Myocyte (in vitro differentiated cells): Measurements from ENCODE around the gene FOXP1. TPM values are rescaled to one million over a fixed set of nuclear protein-coding genes. Genes with fewer than 3 reads are reported as not detected.
A peak's percentile ranks its signal among the peaks of the same experiment; 100 is the strongest.

Experiments
- DNase-seq: peaks from one replicate; pipeline ENCODE4 v3.0.0-alpha.2; 2012; ENCODE audit warnings: low read depth
- total RNA-seq: library from RNA; depleted of rRNA; stranded (reverse); fragments of >200 nt; gene quantifications from 2 replicates; pipeline ENCODE4 v1.2.3, GENCODE V29; 2014

FOXP1 gene
- total RNA-seq, 1 donor from 2014 or later = 28.8 TPM

DNA sequence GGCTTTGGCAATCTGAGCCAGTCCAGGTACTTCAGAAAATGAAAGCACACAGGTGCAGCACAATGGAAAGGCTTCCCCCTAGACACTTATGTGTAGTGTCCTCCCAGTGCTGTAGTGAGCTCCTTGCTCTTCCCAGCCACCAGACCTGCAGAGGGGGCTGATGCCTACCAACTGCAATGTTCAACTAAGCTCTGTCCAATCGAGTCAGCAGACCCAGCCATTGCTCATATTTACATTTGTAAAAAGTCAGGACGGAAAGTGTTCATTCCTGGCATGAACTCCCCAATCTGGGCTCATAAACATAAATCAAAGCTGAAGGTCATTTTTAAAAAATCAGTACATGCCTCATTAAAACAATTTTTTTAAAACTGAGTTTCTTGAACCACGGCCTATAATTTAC lies 73.0 kb downstream of the FOXP1 start:
- DNase-seq = peak; percentile 20

DNA sequence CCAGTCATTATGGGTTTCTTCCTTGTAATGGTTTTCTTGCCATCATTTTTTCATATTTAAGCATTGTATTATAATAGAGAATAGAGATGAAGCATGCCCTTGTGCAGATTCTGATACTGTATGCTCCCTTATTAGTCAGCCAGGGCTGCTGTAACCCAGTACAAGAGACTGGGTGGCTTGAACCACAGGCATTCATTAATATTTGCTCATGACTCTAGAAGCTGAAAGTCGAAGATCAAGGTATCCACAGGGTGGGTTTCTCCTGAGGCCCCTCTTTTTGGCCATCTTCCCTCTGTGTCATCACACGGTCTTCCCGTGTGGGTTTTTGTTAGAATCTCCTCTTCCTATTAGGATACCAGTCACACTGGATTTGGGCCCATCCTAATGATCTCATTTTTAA lies 74.5 kb downstream of the FOXP1 start:
- no peak for DNase-seq

DNA sequence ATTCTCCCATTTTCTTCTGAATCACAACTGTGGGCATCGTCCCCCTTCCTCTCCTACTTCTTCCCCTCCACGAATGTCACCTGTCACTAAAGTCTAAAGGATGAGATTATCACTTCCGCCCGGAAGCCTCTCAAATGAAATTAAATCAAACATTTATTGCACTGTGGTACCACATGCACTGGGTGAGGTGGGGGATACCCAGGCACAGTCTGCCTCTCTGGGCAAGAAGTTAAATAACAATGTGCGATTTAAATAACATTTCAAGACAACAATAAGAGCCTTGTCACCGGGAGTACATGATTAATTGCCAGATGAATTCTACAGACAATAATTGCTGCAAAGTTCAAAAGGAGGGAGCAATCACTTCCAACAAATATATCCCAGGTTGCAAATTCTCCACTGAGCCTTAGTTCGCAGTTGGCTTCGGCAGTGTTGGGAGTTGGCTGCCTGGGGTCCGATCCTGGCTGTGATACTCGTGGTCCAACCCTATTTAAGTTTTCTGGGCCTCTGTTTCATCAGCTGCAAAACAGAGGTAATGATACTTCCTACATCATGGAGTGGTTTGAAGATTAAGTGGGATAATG lies 77.7 kb downstream of the FOXP1 start:
- DNase-seq = no peak

DNA sequence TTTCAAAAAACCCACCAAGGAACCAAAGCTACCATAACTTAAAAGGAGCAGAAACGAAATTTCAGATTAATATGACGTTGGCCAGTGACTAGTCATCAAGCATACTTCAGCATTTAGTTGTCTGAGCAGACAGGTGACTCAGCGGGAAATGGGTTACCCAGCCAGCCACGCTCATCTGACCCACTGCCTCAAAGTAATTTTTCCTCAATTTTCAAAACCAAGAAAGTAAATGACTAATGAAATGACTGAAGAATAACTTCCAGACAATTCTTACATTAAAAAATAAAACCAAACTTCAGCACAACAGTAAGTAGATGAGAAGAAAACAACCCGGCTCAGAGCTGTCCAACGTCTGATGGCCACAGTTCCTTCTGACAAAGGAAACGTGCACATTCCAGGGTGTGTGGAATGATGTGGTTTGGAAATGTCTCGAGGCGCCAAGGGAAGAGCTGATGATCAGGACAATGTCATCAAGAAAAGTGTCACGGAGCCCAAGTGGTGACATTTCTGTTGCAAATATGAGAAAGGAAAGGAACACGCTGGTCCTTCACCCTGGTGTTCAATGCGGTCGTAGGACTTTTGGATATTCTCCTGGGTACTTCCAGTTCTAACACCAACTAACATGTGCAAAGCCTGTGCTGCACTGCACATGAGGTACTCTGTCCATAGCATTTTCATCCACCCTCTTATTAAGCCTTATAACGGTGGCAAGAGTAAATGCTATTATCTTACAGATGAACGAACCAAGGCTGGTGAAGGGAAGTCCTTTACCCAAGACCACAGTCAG lies 79.1 kb downstream of the FOXP1 start:
- DNase-seq = peak; percentile 70

DNA sequence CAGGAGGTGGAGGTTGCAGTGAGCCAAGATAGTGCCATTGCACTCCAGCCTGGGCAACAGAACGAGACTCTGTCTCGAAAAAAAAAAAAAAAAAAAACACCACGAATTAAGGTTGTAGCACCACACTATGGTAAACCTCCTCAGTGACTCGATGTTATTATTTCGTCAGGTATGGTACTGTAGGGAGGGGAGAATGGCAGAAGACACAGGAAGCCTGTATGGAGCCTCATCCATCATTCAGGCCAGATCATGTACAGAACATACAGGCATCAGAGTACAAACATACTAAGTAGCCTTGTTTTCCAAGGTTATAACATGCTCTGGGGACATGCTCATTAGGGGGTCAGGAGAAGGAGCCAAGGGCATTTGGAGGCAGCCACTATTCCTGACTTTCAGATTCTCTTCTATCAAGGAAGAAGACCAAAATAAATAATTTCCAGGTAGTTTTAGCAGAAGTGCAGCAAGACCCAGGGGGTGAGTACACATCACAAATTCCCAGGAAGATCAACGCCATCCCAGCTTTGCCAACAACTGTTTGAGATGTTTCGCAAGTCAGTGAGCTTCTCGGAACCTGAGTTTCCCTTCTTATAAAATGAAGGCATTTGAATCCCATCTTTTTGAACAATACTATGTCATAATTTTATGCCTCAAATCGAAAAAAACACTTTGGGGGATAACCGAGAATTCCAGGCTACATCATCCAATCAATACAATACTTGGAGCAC lies 79.8 kb downstream of the FOXP1 start:
- peak; percentile 40 for DNase-seq

DNA sequence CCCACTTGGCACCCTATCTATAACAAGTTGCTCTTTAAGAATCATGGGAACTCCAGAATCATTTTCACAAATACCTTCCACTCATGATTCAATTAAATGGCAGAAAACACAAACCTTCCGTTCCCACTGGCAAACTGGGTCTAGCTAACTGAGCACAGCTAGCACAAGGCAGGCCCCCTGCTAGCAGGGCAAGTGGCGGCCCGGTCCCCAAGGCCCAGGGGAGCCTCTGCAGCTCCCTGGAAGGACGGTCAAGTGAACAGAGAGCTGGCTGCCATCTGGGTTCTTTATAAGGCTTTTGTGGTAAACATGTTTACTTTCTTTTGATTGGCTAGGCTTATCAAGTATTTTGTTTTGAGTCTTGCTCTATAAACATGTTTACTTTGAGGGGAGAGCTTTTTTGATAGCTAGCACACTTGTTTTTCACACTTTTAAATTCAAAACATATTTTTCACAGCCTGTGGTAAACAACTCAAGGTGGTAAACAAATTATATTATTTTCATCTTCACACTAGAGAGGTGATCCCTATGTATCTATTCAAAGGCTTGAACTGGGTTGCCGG lies 81.4 kb downstream of the FOXP1 start:
- DNase-seq = no peak

DNA sequence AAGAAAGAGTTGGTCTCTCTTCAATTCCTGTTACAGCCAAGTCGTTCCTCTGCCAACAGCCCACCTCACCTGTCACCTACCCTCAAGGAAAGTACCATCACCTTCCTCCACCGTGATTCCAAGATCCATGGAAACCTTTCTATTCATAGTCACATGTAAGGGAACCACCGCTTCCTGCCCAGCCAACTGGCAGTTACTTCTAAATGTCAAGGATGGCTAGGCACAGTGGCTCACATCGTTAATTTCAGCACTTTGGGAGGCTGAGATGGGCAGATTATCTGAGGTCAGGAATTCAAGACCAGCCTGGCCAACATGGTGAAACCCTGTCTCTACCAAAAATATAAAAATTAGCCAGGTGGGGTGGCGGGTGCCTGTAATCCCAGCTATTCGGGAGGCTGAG lies 82.8 kb downstream of the FOXP1 start:
- DNase-seq = no peak

DNA sequence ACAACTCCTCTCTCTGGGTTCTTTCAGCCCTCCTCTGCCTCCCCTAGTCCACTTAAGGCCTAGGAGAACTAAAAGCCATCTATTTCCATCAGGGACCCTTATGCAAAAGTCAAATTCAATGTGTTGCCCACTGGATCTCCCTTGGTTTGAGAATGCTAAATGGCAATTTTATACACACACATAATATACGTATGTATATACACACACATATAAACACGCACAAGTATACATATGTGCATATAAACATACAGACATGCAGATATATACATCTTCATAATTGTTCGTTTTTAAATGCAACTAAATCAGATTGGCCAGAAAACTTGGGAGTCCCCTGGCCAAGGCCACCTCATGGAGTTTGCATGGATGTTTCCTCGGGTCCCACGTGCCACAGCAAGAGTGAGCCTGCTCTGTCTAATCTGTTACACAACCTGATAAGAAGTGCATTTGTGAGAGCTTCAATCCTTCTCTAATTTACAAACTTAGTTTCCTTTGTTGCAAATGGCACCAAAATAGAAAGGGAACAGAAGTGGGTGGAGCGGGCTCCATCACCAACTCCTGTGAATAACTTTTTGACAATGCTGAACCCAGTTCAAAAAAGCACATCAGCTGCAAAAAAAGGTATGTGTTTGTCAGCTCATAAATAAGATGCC lies 84.2 kb downstream of the FOXP1 start:
- DNase-seq = no peak

DNA sequence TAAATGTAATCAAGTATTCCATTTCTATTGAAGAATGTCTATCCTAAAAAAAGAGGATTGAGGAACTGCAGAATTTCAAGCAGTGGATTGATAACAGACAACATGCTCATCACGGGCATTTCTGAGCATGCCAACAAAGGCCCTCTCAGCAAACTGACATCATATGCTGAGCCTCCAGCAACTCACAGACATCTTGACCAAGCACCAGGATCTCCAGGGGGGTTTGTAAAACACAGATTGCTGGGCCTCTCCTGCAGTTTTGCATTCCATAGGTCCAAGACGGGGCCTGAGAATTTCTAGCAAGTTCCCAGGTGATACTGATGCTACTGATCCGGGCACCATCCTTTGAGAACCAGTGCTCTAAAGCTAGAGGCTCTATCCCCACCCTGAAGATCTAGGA lies 85.0 kb downstream of the FOXP1 start:
- DNase-seq = no peak

DNA sequence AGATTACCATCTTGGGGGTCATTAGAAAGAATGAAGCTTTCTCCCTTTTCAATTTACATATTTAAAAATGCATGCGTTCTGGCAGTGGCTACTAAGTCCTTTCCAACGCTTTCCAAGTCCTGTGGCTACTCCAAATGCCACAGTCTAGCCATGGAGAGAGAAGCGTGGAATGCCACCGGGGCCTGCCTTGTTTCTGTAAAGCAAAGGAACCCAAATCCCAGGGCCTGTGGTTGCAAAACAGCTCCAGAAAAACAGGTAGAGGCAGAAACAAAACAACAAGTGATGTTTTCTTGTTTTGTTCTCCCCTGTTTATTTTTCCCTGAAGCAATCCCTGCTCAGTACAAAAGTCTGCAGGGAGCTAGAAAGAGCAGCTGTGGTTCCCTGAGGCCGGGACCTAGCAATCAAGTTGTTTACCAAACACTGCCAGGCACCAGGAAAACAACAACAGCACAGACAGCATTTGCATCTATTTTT lies 85.5 kb downstream of the FOXP1 start:
- DNase-seq = peak; percentile 49

DNA sequence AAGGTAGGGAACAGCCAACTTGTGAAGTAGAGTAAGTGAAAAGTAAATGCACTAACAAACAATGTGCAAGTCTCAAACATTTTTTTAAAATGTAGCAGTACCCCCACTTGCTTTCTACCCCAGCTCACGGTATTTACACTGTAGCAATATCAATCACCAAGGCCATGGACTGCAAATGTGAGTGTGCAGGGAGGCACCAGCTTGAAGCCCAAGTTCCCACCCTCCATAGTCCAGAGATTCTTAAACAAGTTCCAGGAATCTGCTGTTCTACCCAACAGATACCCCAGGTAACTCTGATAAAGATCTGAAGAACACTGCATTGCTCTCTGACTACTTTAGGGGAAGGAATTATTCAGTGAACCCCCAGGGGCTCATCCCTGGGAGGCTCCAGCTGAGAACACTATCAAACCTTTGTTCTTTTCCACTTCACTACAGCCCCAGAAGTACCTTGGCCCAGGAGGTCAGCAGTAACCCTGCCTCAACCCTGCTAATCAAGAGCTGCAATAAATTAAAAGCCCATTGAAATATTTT lies 86.1 kb downstream of the FOXP1 start:
- DNase-seq = no peak

DNA sequence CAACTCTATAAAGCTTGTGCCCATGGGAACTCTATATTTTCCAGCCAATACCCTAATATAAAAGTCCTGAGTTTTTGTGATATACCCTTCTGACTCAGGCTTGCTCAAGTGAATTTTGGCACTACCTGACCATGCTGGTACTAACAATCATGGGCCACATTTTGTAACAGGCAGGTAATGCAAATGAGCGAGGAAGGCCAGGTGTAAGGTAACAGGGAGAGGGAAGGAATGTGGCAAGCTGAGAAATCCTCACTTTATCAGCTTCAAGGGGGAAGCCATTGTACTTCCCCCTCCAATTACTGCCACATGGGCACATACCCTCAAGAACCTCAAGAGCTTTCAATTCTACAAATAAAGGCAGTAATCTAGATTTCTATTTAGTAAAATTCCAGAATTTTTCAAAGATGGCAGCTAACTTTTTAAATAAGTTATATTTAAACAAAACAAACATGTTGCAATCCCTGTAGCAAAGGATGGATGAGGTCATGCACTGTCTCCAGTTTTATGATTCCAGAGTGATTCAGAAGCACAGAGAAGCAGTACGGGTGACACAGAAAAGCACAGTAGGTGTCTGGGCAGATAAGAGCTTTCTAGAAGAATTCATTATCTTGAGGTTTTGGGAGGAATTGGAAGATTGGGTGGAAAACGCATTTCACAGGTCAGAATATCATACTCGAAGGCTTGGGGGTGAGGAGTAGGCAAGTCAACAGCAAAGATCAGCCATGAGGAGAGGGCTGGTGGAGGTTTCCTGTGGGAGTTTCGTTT lies 87.6 kb downstream of the FOXP1 start:
- peak; percentile 62 for DNase-seq

DNA sequence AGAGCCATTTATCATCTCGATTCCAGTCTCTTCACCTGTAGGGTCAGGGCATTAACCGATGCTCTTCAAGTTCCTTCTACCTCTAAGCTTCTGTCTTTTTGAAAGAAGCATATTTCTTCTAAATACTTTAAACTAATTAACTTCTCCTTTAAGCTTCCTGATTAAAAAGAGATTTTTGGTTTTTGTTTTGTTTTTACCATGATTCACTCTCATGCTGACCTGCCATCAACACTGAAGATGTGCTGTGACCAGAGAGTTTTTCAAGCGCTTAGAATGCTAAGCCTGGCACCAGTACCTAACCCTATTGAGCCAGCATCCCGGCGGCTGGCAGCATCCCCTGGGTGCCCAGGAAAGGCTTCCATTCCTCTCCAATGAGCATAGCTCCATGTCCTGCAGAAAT lies 89.3 kb downstream of the FOXP1 start:
- DNase-seq = no peak

DNA sequence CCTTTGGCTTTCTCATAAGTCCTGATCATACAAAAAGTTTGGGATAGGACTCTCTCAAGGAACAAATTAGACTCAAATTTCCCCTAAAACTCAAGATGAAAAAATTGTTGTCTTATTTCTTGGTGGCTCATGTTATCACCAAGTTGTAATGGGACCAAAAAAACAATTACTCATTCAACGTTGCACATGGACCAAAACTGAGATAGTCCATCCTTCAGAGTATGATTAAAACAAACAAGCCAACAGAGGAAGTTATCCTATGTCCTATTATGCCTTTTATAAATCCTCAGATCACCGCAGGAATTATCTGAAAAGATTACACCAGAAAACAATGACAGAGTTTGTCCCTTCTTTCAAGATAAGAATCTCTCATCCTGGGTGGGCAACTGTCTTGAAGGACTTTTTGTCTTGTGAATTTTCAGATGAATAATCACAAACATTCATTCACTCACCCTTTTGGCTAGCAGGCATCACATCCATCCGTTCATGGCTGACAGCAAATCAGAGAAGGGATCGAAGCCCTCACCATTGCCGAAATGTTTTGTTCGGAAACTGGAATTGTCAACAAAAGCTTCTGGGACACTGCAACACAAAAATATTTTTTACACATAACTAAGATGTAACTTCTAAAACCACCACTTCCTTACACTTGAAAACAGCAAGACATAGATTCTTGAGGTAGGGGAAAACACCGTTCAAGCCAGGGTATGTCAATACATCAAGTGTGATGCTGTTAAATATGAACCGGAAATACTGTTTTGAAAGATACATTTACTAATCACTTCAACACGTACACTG lies 90.4 kb downstream of the FOXP1 start:
- DNase-seq = no peak

DNA sequence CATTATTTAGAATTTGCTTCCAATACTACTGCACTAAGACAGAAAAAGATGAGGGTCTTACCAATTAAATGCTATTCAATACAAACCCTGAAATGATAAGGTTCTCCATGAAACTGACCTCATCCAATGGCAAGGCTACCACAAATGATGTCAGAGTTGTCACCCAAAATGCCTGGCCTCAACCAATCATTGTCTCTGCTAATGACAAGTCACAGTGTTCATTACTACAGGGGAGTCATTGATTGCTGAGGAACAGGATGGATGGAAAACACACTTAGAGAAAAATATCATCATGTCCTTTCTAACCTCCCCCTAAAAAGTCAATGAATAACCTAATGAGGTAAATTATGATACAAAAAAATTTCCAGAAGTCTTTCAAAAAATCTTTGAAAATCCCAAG lies 91.0 kb downstream of the FOXP1 start:
- DNase-seq = no peak

DNA sequence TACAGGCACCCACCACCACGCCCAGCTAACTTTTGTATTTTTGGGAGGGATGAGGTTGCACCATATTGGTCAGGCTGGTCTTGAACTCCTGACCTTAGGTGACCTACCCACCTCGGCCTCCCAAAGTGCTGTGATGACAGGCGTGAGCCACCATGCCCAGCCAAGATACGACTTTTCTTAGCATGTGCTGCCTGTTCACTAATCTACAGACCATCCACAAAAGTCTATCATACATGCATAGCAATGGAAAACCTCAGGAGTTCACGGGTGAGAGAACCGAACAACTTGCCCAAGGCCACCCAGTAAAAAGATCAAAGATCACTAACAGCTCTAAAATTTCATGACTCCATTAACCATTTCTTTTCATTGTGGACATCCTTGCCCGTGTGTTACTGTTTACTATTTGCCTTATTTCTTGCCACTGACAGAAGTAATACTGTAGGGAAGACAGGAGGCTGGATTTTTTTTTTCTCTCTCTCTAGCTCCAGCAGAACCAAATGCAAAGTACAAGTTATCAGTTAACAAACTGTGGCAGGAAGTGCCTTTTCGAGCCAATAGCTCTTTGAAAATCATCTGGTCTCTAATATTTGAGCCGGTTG lies 92.3 kb downstream of the FOXP1 start:
- no peak for DNase-seq

DNA sequence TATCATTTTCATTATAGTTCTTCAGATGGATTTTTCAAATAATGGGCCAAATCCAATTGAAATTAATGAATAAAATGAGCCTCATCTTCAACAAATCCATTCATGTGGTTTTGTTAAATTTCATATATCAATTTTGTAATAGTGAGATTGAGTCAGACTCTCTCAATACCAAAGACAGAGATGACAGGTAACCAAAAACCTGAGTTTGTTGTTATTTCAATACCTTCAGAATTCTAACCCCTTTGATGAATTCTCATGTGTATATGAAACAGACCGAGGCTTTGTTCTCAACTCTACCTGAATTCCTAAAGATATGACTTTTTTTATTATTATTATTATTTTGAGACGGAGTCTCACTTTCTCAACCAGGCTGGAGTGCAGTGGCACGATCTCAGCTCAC lies 92.8 kb downstream of the FOXP1 start:
- no peak for DNase-seq

DNA sequence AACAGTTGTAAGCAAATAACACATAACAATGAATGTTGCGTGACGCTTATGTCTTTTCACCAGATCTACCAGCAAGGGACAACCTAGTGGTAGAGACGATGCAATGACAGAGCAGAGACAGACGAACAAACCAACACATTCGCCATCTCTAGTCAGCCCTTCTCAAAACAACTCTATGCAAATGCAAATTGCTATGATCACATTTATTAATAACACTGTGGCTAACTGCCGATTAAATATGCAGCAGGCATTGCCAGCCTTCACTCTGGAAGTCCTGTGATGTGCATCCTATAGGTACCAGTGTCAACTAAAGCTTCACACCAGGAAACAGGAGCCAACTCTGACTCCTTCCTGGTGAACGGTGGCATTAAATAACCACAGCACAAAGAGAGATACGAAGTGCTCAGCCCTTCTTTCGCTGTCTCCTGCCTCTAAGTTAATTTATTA lies 94.2 kb downstream of the FOXP1 start:
- DNase-seq = no peak

DNA sequence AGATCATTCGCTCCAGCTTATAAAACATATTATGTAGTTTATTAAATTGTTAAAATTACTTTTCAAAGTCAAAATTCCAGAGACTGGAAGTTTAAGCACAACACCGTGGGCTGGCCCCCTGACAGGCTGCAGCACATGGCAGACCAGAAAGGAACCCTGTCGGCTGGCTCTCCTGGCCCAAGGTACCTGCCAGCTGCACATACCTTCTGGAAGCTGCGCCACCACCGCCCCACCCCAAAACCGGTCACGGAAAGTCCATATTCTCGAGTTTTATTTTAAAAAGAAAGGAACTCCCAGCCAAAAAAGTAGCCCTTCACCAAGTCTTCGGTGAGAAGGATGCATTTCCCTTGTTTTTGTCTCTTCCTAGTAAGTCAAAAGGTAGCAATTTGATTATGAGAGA lies 94.6 kb downstream of the FOXP1 start:
- DNase-seq = no peak
